DND-41 (cell line): ENCODE results near the gene WDR59.

ENCODE experiments used
- ATAC-seq: fragments of 200-7000 bp; cut with Tn5 transposase; 3 replicates; pipeline ENCODE4 v1.9.1; 2021; ENCODE audit warnings: low read depth; ENCODE audit not compliant: insufficient read depth
- DNase-seq: peaks from one replicate; pipeline ENCODE4 v3.0.0-alpha.2; 2020
- H2AFZ ChIP-seq: 2 replicates; pipeline ENCODE4 v1.6.0; 2012; ENCODE audit warnings: low read depth, low read length
- H3K27ac ChIP-seq: 2 replicates; pipeline ENCODE4 v1.5.1; 2012; ENCODE audit warnings: low read length, inconsistent platforms
- H3K27me3 ChIP-seq: fragments of 200-600 bp; sonication (generic); 2 replicates; pipeline ENCODE4 v1.6.0; 2012; ENCODE audit warnings: low read length, mild to moderate bottlenecking, inconsistent platforms; ENCODE audit not compliant: insufficient read depth, poor library complexity
- H3K36me3 ChIP-seq: 2 replicates; pipeline ENCODE4 v1.5.1; 2012; ENCODE audit warnings: low read length, inconsistent platforms; ENCODE audit not compliant: insufficient read depth
- H3K4me1 ChIP-seq: 2 replicates; pipeline ENCODE4 v1.5.1; 2012; ENCODE audit warnings: mild to moderate bottlenecking, low read length; ENCODE audit not compliant: insufficient read depth
- H3K4me2 ChIP-seq: 2 replicates; pipeline ENCODE4 v1.6.0; 2012; ENCODE audit warnings: mild to moderate bottlenecking, moderate library complexity, low read length, inconsistent platforms; ENCODE audit not compliant: insufficient read depth
- H3K4me3 ChIP-seq, 2 experiments: fragments of 200-600 bp in 1 of 2; shearing (Covaris generic) in 1 of 2; 2 replicates each; pipeline ENCODE4 v1.5.1; 2012 to 2016; ENCODE audit warnings: inconsistent platforms in 2 of 2, low read length in 2 of 2, mild to moderate bottlenecking in 2 of 2, low read depth in 1 of 2, moderate library complexity in 1 of 2
- H3K79me2 ChIP-seq: 2 replicates; pipeline ENCODE4 v1.6.0; 2012; ENCODE audit warnings: low read length, inconsistent platforms; ENCODE audit not compliant: insufficient read depth
- H3K9ac ChIP-seq: 2 replicates; pipeline ENCODE4 v1.6.0; 2012; ENCODE audit warnings: low read depth, mild to moderate bottlenecking, inconsistent platforms, low read length, moderate library complexity
- H3K9me3 ChIP-seq: 2 replicates; pipeline ENCODE4 v1.5.1; 2012; ENCODE audit warnings: low read length, moderate library complexity, mild to moderate bottlenecking, inconsistent platforms; ENCODE audit not compliant: insufficient read depth, severe bottlenecking
- H4K20me1 ChIP-seq: 2 replicates; pipeline ENCODE4 v1.6.0; 2012; ENCODE audit warnings: low read length; ENCODE audit not compliant: insufficient read depth
- EZH2 ChIP-seq: IDR thresholded peaks from 3 replicates; pipeline ENCODE4 v1.6.1; 2012; ENCODE audit warnings: borderline replicate concordance, low read depth, mild to moderate bottlenecking, moderate library complexity, low read length, inconsistent platforms; ENCODE audit not compliant: severe bottlenecking
- TF ChIP-seq, protein P1 (sequence below): IDR thresholded peaks from 2 replicates; pipeline ENCODE4 v1.5.1; 2012; ENCODE audit warnings: borderline replicate concordance, low read length, moderate library complexity, mild to moderate bottlenecking; ENCODE audit not compliant: poor library complexity, severe bottlenecking; ENCODE audit errors: extremely low read depth

WDR59 gene

DNA sequence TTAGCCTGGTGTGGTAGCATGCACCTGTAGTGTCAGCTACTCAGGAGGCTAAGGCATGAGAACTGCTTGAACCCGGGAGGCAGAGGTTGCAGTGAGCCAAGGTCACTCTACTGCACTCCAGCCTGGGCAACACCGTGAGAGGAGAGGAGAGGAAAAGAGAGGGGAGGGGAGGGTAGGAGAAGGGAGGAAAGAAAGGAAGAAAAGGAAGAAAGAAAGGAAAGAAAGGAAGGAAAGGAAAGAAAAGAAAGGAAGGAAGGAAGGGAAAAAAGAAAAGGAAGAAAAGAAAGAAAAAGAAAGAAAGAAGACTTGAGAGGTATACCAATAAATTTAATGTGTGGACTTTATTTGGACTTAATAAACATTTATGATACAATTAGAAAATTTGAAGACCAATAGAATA lies 143.5 kb downstream of the WDR59 start:
- DNase-seq (no peak), ATAC-seq (no peak)
- Histone ChIP-seq H3K27me3 (no peaks in the 10 kb centered on the region), H3K79me2 (no peaks in the 10 kb centered on the region), H2AFZ (no peak overlapping the region), H3K4me2 (no peak overlapping the region), H3K36me3 (no peaks in the 10 kb centered on the region), H3K9me3 (no peaks in the 10 kb centered on the region), H4K20me1 (no peaks in the 10 kb centered on the region), H3K4me3 (no peak overlapping the region), H3K27ac (no peak overlapping the region), H3K4me1 (peaks cover 25% of the 10 kb centered on the region), H3K9ac (no peak overlapping the region; the same call in 1 of the 2 replicates)
- TF ChIP-seq, protein P1, sequence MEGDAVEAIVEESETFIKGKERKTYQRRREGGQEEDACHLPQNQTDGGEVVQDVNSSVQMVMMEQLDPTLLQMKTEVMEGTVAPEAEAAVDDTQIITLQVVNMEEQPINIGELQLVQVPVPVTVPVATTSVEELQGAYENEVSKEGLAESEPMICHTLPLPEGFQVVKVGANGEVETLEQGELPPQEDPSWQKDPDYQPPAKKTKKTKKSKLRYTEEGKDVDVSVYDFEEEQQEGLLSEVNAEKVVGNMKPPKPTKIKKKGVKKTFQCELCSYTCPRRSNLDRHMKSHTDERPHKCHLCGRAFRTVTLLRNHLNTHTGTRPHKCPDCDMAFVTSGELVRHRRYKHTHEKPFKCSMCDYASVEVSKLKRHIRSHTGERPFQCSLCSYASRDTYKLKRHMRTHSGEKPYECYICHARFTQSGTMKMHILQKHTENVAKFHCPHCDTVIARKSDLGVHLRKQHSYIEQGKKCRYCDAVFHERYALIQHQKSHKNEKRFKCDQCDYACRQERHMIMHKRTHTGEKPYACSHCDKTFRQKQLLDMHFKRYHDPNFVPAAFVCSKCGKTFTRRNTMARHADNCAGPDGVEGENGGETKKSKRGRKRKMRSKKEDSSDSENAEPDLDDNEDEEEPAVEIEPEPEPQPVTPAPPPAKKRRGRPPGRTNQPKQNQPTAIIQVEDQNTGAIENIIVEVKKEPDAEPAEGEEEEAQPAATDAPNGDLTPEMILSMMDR: no peak
- TF ChIP-seq EZH2: no peak

DNA sequence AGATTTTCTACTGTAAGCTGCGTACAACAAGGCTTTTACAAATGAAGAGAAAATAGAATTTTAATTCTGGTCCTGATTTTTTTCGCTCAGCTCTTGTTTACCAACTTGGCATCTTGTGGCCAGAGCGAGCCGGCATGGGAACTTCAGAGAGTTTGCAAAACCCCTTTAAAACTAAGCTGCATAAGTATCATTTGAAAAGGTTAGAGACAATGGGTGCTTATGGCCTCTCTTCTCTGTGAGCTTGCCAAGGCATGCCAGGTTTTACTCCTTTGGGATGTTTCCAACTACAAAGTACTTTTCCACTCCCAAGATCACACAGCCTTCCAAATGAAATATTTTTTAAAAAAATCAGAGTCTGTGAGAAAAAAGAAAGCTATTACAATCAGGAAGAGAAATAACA lies 147.9 kb downstream of the WDR59 start:
- DNase-seq: no peak
- Histone ChIP-seq H3K36me3 (no peaks in the 10 kb centered on the region), H2AFZ (no peak overlapping the region), H3K79me2 (no peaks in the 10 kb centered on the region), H4K20me1 (no peaks in the 10 kb centered on the region), H3K27ac (no peak overlapping the region), H3K4me2 (no peak overlapping the region), H3K4me1 (peaks cover 3% of the 10 kb centered on the region), H3K9ac (no peak overlapping the region), H3K4me3 (no peak overlapping the region), H3K9me3 (no peaks in the 10 kb centered on the region), H3K27me3 (no peaks in the 10 kb centered on the region)
- ATAC-seq: no peak
- TF ChIP-seq, protein P1: no peak
- no peak for TF ChIP-seq EZH2

- H3K9me3 ChIP-seq: no peaks in the 10 kb centered on the region
- H3K4me2 ChIP-seq: no peak overlapping the region
- no peaks in the 10 kb centered on the region for H3K36me3 ChIP-seq
- no peaks in the 10 kb centered on the region for H3K27me3 ChIP-seq
- no peaks in the 10 kb centered on the region for H3K4me1 ChIP-seq
- H3K79me2 ChIP-seq: no peaks in the 10 kb centered on the region
- no peak overlapping the region for H3K9ac ChIP-seq
- H4K20me1 ChIP-seq: no peaks in the 10 kb centered on the region
- H3K27ac ChIP-seq: no peak overlapping the region
- no peak for ATAC-seq
- H2AFZ ChIP-seq: no peak overlapping the region
- no peak for DNase-seq
- no peak overlapping the region for H3K4me3 ChIP-seq
- TF ChIP-seq, protein P1: no peak
- no peak for TF ChIP-seq EZH2
Observed at GRCh38 chr16:74836111-74836671, 148.7 kb downstream of the WDR59 start.

- ATAC-seq (no peak), DNase-seq (no peak)
- H3K79me2 ChIP-seq: no peaks in the 10 kb centered on the region
- H3K27me3 ChIP-seq: no peaks in the 10 kb centered on the region
- no peak overlapping the region for H3K9ac ChIP-seq
- H3K9me3 ChIP-seq: peaks cover 3% of the 10 kb centered on the region
- TF ChIP-seq EZH2: no peak
- TF ChIP-seq, protein P1: no peak
- no peaks in the 10 kb centered on the region for H3K36me3 ChIP-seq
- no peak overlapping the region for H3K4me2 ChIP-seq
- H3K27ac ChIP-seq: no peak overlapping the region
- no peaks in the 10 kb centered on the region for H4K20me1 ChIP-seq
- H3K4me1 ChIP-seq: no peaks in the 10 kb centered on the region
- no peak overlapping the region for H2AFZ ChIP-seq
- H3K4me3 ChIP-seq: no peak overlapping the region
Observed at GRCh38 chr16:74832228-74832627, 152.7 kb downstream of the WDR59 start.
